ENCODE measurements around the gene RGS9. TPM values are rescaled to one million over a fixed set of nuclear protein-coding genes. Genes with fewer than 3 reads are reported as not detected.

Gene RGS9
- total and polyA plus RNA-seq, 8 donors, result 1.2 to 13.9 (median 3.4) TPM

DNA sequence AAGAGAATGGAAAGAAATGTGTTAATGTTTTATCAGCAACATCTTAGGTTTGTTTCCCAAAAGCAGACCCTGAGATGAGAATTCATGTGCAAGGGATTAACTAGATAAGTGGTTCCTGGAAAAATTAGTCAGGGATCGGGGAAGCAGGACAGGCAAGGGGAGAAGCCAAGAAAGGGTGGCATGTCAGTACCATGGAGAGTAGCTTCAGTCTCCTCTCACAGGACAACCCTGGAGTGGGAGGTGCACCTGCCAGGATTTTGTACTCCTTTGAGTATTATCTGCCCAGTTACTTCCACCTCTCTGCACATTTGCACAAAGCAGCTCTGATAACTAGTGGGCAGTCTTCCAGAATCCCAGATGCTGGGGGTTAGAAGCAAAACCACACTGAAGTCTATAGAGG, 117.0 kb downstream of the RGS9 start:
- Histone ChIP-seq H3K4me3 (no peak overlapping the region), H3K27me3 (no peaks in the 10 kb centered on the region), H3K36me3 (no peaks in the 10 kb centered on the region), H3K4me1 (no peaks in the 10 kb centered on the region), H3K27ac (no peak overlapping the region), H3K9me3 (no peaks in the 10 kb centered on the region)
- WGBS, 2 donors, result 22 to 25% methylated on average over 1 of the region's 1 CpG
- intact Hi-C loops (cut with DNase I), result no loop called here
- DNase-seq (no peak), ATAC-seq (no peak), FAIRE-seq (no peak)
- TF ChIP-seq CTCF (IDR thresholded peaks at IDR 0.05), result no peak

DNA sequence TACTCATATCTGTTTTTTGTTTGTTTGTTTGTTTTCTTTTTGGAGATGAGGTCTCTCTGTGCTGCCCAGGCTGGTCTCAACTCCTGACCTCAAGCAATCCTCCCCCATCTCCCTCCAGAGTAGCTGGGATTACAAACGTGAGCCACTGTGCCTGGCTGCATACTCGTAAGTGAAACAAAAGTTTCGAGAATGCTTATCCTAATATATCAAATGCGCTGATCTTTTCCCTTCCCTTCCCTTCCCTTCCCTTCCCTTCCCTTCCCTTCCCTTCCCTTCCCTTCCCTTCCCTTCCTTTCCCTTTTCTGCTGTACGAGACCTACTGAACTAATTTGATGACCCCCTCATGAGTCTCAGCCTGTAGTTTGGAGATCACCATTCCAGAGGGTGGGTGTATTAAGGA, 122.1 kb downstream of the RGS9 start:
- Histone ChIP-seq H3K9me3 (no peaks in the 10 kb centered on the region), H3K36me3 (no peaks in the 10 kb centered on the region), H3K27me3 (no peaks in the 10 kb centered on the region), H3K4me1 (no peaks in the 10 kb centered on the region), H3K27ac (no peak overlapping the region), H3K4me3 (no peak overlapping the region)
- TF ChIP-seq CTCF (IDR thresholded peaks at IDR 0.05), result no peak
- intact Hi-C loops (cut with DNase I), result no loop called here
- no peak for ATAC-seq
- WGBS, 2 donors, result 64 to 77% methylated on average over 4 to 5 of the region's 5 CpGs
- FAIRE-seq, result no peak
- DNase-seq, result no peak

DNA sequence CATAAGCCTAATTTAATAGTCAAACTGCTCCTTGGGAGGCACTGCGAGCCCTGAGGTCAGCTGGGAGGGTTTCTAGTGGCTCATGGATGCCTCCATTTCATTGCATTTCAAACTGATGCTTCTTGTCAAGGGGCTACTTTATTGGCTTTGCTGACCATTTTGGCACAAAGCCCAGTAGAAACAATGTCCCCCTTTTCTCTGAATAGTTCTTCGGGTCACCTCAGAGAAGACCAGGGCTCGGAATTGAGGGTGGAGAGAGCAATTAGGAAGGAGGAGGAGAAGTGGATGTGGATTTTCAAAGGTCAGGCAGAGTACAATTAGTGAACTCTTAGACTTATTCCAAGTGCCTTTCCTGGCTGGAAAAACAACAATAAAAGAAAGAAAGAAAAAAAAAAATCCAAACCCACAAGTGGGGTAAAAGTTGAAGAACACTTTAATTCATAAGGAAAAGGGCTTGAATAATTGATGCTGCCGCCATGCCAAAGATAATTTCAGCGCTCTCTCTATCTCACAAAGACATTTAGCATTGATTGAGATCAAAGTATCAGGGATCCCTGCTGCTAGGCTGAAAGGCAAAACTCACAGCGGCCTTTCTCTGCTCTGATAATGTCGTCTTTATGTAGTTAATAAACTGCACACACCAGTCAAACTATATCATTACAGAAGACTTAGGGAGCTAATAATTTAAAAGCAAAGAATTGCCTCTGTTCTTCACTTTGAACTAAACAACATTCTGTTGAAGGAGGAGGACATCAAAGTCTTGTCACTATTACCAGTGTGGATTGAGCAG, 122.7 kb downstream of the RGS9 start:
- no peaks in the 10 kb centered on the region for H3K27me3 ChIP-seq
- no peaks in the 10 kb centered on the region for H3K9me3 ChIP-seq
- no peak overlapping the region for H3K27ac ChIP-seq
- no peak for TF ChIP-seq CTCF (IDR thresholded peaks at IDR 0.05)
- ATAC-seq, result no peak
- FAIRE-seq, result no peak
- DNase-seq, result no peak
- intact Hi-C loops (cut with DNase I), result no loop called here
- 69% methylated on average over 7 of the region's 7 CpGs for WGBS, 2 donors
- H3K36me3 ChIP-seq, result no peaks in the 10 kb centered on the region
- no peaks in the 10 kb centered on the region for H3K4me1 ChIP-seq
- no peak overlapping the region for H3K4me3 ChIP-seq

GRCh38 chr17:65260626-65261025, 123.5 kb downstream of the RGS9 start:
- intact Hi-C loops (cut with DNase I), result no loop called here
- Histone ChIP-seq H3K36me3 (no peaks in the 10 kb centered on the region), H3K27me3 (no peaks in the 10 kb centered on the region), H3K4me1 (no peaks in the 10 kb centered on the region), H3K27ac (no peak overlapping the region), H3K4me3 (no peak overlapping the region), H3K9me3 (no peaks in the 10 kb centered on the region)
- DNase-seq (no peak), FAIRE-seq (no peak), ATAC-seq (no peak)
- no peak for TF ChIP-seq CTCF (IDR thresholded peaks at IDR 0.05)
- 58 to 62% methylated on average over 2 of the region's 2 CpGs for WGBS, 2 donors

GRCh38 chr17:65261152-65261551, 124.0 kb downstream of the RGS9 start:
- DNase-seq (no peak), FAIRE-seq (no peak), ATAC-seq (no peak)
- H3K27ac ChIP-seq, result no peak overlapping the region
- no peaks in the 10 kb centered on the region for H3K4me1 ChIP-seq
- WGBS, 2 donors, result 71 to 88% methylated on average over 4 of the region's 4 CpGs
- TF ChIP-seq CTCF (IDR thresholded peaks at IDR 0.05), result no peak
- no peaks in the 10 kb centered on the region for H3K36me3 ChIP-seq
- no peaks in the 10 kb centered on the region for H3K9me3 ChIP-seq
- H3K27me3 ChIP-seq, result no peaks in the 10 kb centered on the region
- intact Hi-C loops (cut with DNase I), result no loop called here
- H3K4me3 ChIP-seq, result no peak overlapping the region

Measured in pancreas (tissue), 10 donors.